Keratinocyte (primary cell): ENCODE measurements around the gene PAQR5. TPM values are rescaled to one million over a fixed set of nuclear protein-coding genes. Genes with fewer than 3 reads are reported as not detected.

Experiments used
- DNase-seq: peaks from one replicate; pipeline ENCODE4 v3.0.0-alpha.2; 2011; ENCODE audit warnings: low read depth, missing footprints, low spot score
- FAIRE-seq: peaks from 2 replicates; lab custom pipeline; 2011; peaks lifted over from hg19 to GRCh38; lab: Jason Lieb, UNC
- H2AFZ ChIP-seq: 2 replicates; pipeline ENCODE4 v1.6.0; 2012; ENCODE audit warnings: low read length, control low read depth, inconsistent platforms; ENCODE audit not compliant: control insufficient read depth
- H3K27ac ChIP-seq: 2 replicates; pipeline ENCODE4 v1.5.1; 2011; ENCODE audit warnings: low read length; ENCODE audit not compliant: control insufficient read depth, insufficient read depth
- H3K27me3 ChIP-seq: 3 replicates; pipeline ENCODE4 v1.6.0; 2011; ENCODE audit warnings: low read length; ENCODE audit not compliant: control insufficient read depth, insufficient read depth; ENCODE audit errors: extremely low read depth
- H3K36me3 ChIP-seq, 2 experiments: 2 replicates in 1 of 2; 3 replicates in 1 of 2; pipeline ENCODE4 v1.5.1; 2011; ENCODE audit warnings: low read length in 2 of 2, mild to moderate bottlenecking in 1 of 2; ENCODE audit not compliant: control insufficient read depth in 2 of 2, insufficient read depth in 2 of 2; ENCODE audit errors: extremely low read depth in 1 of 2
- H3K4me1 ChIP-seq: 3 replicates; pipeline ENCODE4 v1.5.1; 2011; ENCODE audit warnings: low read length; ENCODE audit not compliant: control insufficient read depth, insufficient read depth; ENCODE audit errors: extremely low read depth
- H3K4me2 ChIP-seq: 3 replicates; pipeline ENCODE4 v1.6.0; 2011; ENCODE audit warnings: low read depth, low read length; ENCODE audit not compliant: control insufficient read depth, insufficient read depth; ENCODE audit errors: extremely low read depth
- H3K4me3 ChIP-seq, 3 experiments: fragments of 200-600 bp in 1 of 3; sonication (generic) in 1 of 3; 2 replicates in 2 of 3; 3 replicates in 1 of 3; pipeline ENCODE4 v1.5.1; 2011 to 2016; ENCODE audit warnings: low read length in 3 of 3, mild to moderate bottlenecking in 3 of 3, control low read depth in 2 of 3, inconsistent platforms in 1 of 3, low read depth in 1 of 3, mixed read lengths in 1 of 3, mixed run types in 1 of 3, moderate library complexity in 1 of 3; ENCODE audit not compliant: control insufficient read depth in 2 of 3, insufficient read depth in 2 of 3; ENCODE audit errors: extremely low read depth in 1 of 3
- H3K79me2 ChIP-seq: 2 replicates; pipeline ENCODE4 v1.6.0; 2012; ENCODE audit warnings: low read length; ENCODE audit not compliant: control insufficient read depth, insufficient read depth
- H3K9ac ChIP-seq: 3 replicates; pipeline ENCODE4 v1.6.0; 2011; ENCODE audit warnings: low read length; ENCODE audit not compliant: control insufficient read depth, insufficient read depth; ENCODE audit errors: extremely low read depth
- H3K9me1 ChIP-seq: 3 replicates; pipeline ENCODE4 v1.6.0; 2011; ENCODE audit warnings: low read length; ENCODE audit not compliant: control insufficient read depth, insufficient read depth; ENCODE audit errors: extremely low read depth
- H3K9me3 ChIP-seq: 2 replicates; pipeline ENCODE4 v1.5.1; 2012; ENCODE audit warnings: low read depth, low read length; ENCODE audit not compliant: control insufficient read depth
- H4K20me1 ChIP-seq: 3 replicates; pipeline ENCODE4 v1.6.0; 2011; ENCODE audit warnings: low read length; ENCODE audit not compliant: control insufficient read depth, insufficient read depth; ENCODE audit errors: extremely low read depth
- EZH2 ChIP-seq: IDR thresholded peaks from one replicate; pipeline ENCODE4 v1.6.1; 2012; ENCODE audit warnings: inconsistent platforms, mild to moderate bottlenecking, low read length, moderate library complexity
- dilution Hi-C: fragments of 300-500 bp; cut with MboI; formaldehyde crosslinking; loops from one replicate; pipeline ENCODE4 v1.7.0; 2020; ENCODE audit warnings: low sequenced_read_pairs; ENCODE audit not compliant: extremely low pct_ligation_motif_present
- polyA plus RNA-seq, 5 experiments: library from polyadenylated mRNA; depleted of rRNA in 3 of 5; stranded (reverse) in 3 of 5; stranded (forward) in 1 of 5; unstranded in 1 of 5; fragments of >200 nt; gene quantifications; 1 replicate in 1 of 5; 2 replicates in 3 of 5; 3 replicates in 1 of 5; pipeline versions ENCODE4 v1.2.1 to v1.2.3, GENCODE V29; 2011 to 2012; ENCODE audit warnings: missing spikeins in 2 of 5, low read depth in 1 of 5, low replicate concordance in 1 of 5
- TF ChIP-seq, protein P1 (sequence below), 3 experiments: IDR thresholded peaks in 1 of 3; conservative IDR thresholded peaks in 1 of 3; optimal IDR thresholded peaks in 1 of 3; 2 replicates in 2 of 3; 3 replicates in 1 of 3; pipeline versions ENCODE3 to v1.5.1; 2011; ENCODE audit warnings: low read length in 3 of 3, mild to moderate bottlenecking in 3 of 3, moderate library complexity in 2 of 3, control low read depth in 1 of 3, inconsistent platforms in 1 of 3; ENCODE audit not compliant: insufficient read depth in 2 of 3; ENCODE audit errors: extremely low read depth in 1 of 3

Gene PAQR5
- polyA plus RNA-seq, 1 donor (not counting 4 experiments of a cell fraction or from before 2014, with no cell fraction given) = 0.30 TPM

DNA sequence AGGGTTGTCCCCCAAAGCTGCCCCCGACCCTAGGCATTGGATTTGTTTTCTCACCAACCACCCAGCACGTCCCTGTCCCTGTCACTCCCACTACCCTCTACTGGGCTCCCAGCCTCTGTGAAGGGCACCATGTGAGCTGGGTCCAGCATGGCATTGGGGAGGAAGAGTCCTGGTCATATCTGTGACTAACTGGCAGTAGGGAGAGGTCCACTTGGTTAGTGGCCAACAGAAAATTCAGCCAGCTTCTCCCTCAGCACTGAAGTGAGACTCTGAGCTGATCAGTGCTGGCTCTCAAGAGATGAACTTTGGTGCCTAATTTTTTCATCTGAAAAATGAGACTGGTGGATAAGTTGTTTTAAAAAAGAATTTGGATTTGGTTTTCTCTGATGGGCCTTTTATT lies 104.1 kb downstream of the PAQR5 start:
- Histone ChIP-seq H3K9me1 (no peaks in the 10 kb centered on the region), H3K9ac (no peak overlapping the region), H3K4me3 (no peak overlapping the region), H3K4me1 (peaks cover 4% of the 10 kb centered on the region), H3K79me2 (no peaks in the 10 kb centered on the region), H3K27me3 (no peaks in the 10 kb centered on the region), H3K9me3 (no peaks in the 10 kb centered on the region), H2AFZ (no peak overlapping the region), H4K20me1 (no peaks in the 10 kb centered on the region), H3K36me3 (no peaks in the 10 kb centered on the region), H3K4me2 (no peak overlapping the region), H3K27ac (no peak overlapping the region)
- dilution Hi-C loops = no loop called here
- TF ChIP-seq, protein P1, sequence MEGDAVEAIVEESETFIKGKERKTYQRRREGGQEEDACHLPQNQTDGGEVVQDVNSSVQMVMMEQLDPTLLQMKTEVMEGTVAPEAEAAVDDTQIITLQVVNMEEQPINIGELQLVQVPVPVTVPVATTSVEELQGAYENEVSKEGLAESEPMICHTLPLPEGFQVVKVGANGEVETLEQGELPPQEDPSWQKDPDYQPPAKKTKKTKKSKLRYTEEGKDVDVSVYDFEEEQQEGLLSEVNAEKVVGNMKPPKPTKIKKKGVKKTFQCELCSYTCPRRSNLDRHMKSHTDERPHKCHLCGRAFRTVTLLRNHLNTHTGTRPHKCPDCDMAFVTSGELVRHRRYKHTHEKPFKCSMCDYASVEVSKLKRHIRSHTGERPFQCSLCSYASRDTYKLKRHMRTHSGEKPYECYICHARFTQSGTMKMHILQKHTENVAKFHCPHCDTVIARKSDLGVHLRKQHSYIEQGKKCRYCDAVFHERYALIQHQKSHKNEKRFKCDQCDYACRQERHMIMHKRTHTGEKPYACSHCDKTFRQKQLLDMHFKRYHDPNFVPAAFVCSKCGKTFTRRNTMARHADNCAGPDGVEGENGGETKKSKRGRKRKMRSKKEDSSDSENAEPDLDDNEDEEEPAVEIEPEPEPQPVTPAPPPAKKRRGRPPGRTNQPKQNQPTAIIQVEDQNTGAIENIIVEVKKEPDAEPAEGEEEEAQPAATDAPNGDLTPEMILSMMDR (optimal IDR thresholded peaks at IDR 0.05 in 1 of 3, IDR thresholded peaks at IDR 0.05 in 1 of 3, conservative IDR thresholded peaks at IDR 0.05 in 1 of 3; ENCODE audit: extremely low read depth in 1 of 3, insufficient read depth in 2 of 3, low read length in 3 of 3) = no peak
- TF ChIP-seq EZH2 = no peak
- FAIRE-seq (no peak), DNase-seq (no peak)

DNA sequence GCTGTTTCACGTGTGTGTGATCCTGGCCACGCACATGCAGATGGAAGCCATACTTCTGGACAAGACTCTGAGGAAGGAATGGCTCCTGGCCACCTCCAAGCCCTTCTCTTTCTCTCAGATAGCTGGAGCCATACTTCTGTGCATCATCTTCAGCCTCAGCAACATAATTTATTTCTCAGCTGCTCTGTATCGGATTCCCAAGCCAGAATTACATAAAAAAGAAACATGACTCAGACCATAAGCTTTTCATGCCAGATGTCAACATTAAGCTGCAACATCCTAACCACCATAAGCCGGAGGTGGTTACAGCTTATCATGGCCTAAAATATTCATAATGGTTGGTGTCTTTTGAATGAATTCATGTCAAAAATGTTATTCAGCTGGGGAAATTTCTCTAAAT lies 104.9 kb downstream of the PAQR5 start:
- dilution Hi-C loops = no loop called here
- DNase-seq (no peak), FAIRE-seq (no peak)
- Histone ChIP-seq H3K36me3 (no peaks in the 10 kb centered on the region), H3K9me3 (no peaks in the 10 kb centered on the region), H3K27ac (no peak overlapping the region), H3K9ac (no peak overlapping the region), H2AFZ (no peak overlapping the region), H3K4me3 (no peak overlapping the region), H3K4me1 (peaks cover under 1% of the 10 kb centered on the region), H4K20me1 (no peaks in the 10 kb centered on the region), H3K79me2 (no peaks in the 10 kb centered on the region), H3K9me1 (no peaks in the 10 kb centered on the region), H3K27me3 (no peaks in the 10 kb centered on the region), H3K4me2 (no peak overlapping the region)
- TF ChIP-seq, protein P1 (optimal IDR thresholded peaks at IDR 0.05 in 1 of 3, IDR thresholded peaks at IDR 0.05 in 1 of 3, conservative IDR thresholded peaks at IDR 0.05 in 1 of 3; ENCODE audit: extremely low read depth in 1 of 3, insufficient read depth in 2 of 3, low read length in 3 of 3) = no peak
